Kidney epithelial cell (primary cell): ENCODE data around the gene LZTFL1. TPM values are rescaled to one million over a fixed set of nuclear protein-coding genes. Genes with fewer than 3 reads are reported as not detected.

ENCODE experiments used
- DNase-seq: peaks from one replicate; pipeline ENCODE4 v3.0.0-alpha.2; 2010; ENCODE audit warnings: low read depth
- H3K27me3 ChIP-seq: 2 replicates; pipeline ENCODE4 v1.6.0; 2011; ENCODE audit warnings: low read length; ENCODE audit not compliant: control insufficient read depth, insufficient read depth
- H3K36me3 ChIP-seq: 2 replicates; pipeline ENCODE4 v1.5.1; 2011; ENCODE audit warnings: low read length; ENCODE audit not compliant: control insufficient read depth, insufficient read depth
- H3K4me3 ChIP-seq: 2 replicates; pipeline ENCODE4 v1.5.1; 2011; ENCODE audit warnings: low read depth, mild to moderate bottlenecking, control low read depth, low read length
- CTCF ChIP-seq: IDR thresholded peaks from 2 replicates; pipeline ENCODE4 v1.5.1; 2011; ENCODE audit warnings: mild to moderate bottlenecking, moderate library complexity, low read length, control low read depth, inconsistent platforms; ENCODE audit not compliant: insufficient read depth, poor library complexity, severe bottlenecking
- total RNA-seq: library from RNA; depleted of rRNA; stranded (reverse); fragments of >200 nt; gene quantifications from 2 replicates; pipeline ENCODE4 v1.2.3, GENCODE V29; 2015

The LZTFL1 gene
- total RNA-seq, 1 donor from 2014 or later, result 28.2 TPM

GRCh38 chr3:45790596-45790995 is 51.3 kb downstream of the LZTFL1 start:
- no peak overlapping the region for H3K4me3 ChIP-seq
- H3K36me3 ChIP-seq, result no peaks in the 10 kb centered on the region
- no peak for DNase-seq
- H3K27me3 ChIP-seq, result no peaks in the 10 kb centered on the region
- no peak for TF ChIP-seq CTCF

- TF ChIP-seq CTCF, result no peak
- no peak for DNase-seq
- Histone ChIP-seq H3K4me3 (no peak overlapping the region), H3K36me3 (no peaks in the 10 kb centered on the region), H3K27me3 (no peaks in the 10 kb centered on the region)
Observed at GRCh38 chr3:45789235-45789812, 52.6 kb downstream of the LZTFL1 start.

GRCh38 chr3:45787551-45787950 is 54.4 kb downstream of the LZTFL1 start:
- Histone ChIP-seq H3K27me3 (no peaks in the 10 kb centered on the region), H3K36me3 (no peaks in the 10 kb centered on the region), H3K4me3 (no peak overlapping the region)
- no peak for DNase-seq
- no peak for TF ChIP-seq CTCF

GRCh38 chr3:45786801-45787495 is 55.0 kb downstream of the LZTFL1 start:
- H3K4me3 ChIP-seq, result no peak overlapping the region
- DNase-seq, result no peak
- no peaks in the 10 kb centered on the region for H3K36me3 ChIP-seq
- no peak for TF ChIP-seq CTCF
- H3K27me3 ChIP-seq, result no peaks in the 10 kb centered on the region

- no peak for DNase-seq
- no peak for TF ChIP-seq CTCF
- no peaks in the 10 kb centered on the region for H3K36me3 ChIP-seq
- no peaks in the 10 kb centered on the region for H3K27me3 ChIP-seq
- no peak overlapping the region for H3K4me3 ChIP-seq
Observed at GRCh38 chr3:45785605-45786150, 56.2 kb downstream of the LZTFL1 start.
